ENCODE measurements around the gene SLC1A3.

Gene SLC1A3

DNA sequence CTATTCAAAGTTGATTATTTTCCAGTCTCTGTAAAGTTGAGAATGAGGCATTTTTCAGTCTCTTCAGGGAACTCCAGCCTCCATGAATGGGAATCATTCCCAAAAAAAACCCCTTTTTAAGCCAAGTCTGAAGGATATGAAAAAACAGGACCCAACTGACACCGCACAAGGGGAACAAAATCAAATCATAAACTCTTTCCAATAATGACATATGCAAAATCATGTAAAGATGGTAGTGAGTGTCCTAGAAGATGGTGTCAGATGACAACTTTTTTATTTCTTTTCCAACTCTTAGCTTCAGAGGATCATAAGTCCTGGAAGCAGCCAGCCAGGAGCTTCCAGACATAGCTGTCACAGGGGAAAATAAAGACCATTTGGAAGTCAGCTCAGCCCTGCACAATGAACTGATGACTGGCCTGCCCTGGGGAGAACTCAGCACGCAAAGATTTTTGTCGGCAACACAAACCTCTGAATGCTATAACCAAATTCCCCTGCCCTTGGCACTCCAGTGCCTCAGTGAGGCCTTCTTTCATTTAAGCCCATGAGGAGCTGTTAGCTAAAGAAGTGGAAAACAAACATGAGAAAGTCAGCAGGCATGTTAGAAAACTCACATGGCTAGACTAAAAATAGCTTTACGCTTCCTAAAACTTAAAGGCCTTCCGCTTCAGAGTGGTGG, 85.4 kb downstream of the SLC1A3 start:
- TF ChIP-seq FOXM1 (IDR thresholded peaks at IDR 0.05; ENCODE audit: borderline replicate concordance, low read depth) (no peak), TAF1 (IDR thresholded peaks at IDR 0.05; ENCODE audit: low read depth) (no peak), RAD21 (IDR thresholded peaks at IDR 0.05; ENCODE audit: low read depth) (no peak), EP300 (IDR thresholded peaks at IDR 0.05; ENCODE audit: borderline replicate concordance) (no peak)

GRCh38 chr5:36692791-36693763, 86.7 kb downstream of the SLC1A3 start:
- peak; percentile 95 for TF ChIP-seq RAD21 (IDR thresholded peaks at IDR 0.05; ENCODE audit: low read depth)
- no peak for TF ChIP-seq TCF12 (IDR thresholded peaks at IDR 0.05; ENCODE audit: low read depth)
- TF ChIP-seq FOXM1 (IDR thresholded peaks at IDR 0.05; ENCODE audit: borderline replicate concordance, low read depth), result no peak
- TF ChIP-seq CREB1 (IDR thresholded peaks at IDR 0.05; ENCODE audit: low read depth), result no peak
- no peak for TF ChIP-seq CEBPB (IDR thresholded peaks at IDR 0.05)

DNA sequence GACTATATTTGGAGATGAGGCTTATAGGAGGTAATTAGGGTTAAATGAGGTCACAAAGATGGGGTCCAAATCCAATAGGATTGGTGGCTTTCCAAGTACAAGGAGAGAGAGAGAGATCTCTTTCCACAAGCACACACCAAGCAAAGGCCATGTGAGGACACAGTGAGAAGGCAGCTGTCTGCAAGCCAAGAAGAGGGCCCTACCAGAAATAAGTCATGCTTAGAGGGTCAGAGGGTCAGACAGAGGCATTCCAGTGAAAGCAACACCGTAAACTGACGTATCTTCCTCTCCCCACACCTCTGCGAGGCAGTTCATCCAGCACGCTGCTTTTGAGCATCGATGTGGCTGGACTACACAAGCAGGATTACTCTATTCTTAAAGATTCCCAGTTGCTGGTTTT, 87.9 kb downstream of the SLC1A3 start:
- no peak for TF ChIP-seq YY1 (IDR thresholded peaks at IDR 0.05; ENCODE audit: low read depth)
- TF ChIP-seq TEAD4 (IDR thresholded peaks at IDR 0.05), result no peak
- TF ChIP-seq TAF1 (IDR thresholded peaks at IDR 0.05; ENCODE audit: low read depth), result no peak
- no peak for TF ChIP-seq CEBPB (IDR thresholded peaks at IDR 0.05)
- no peak for TF ChIP-seq EGR1 (IDR thresholded peaks at IDR 0.05)
- TF ChIP-seq REST (IDR thresholded peaks at IDR 0.05; ENCODE audit: low read depth), result no peak
- no peak for TF ChIP-seq ZBTB7A (IDR thresholded peaks at IDR 0.05; ENCODE audit: low read depth)
- no peak for TF ChIP-seq FOXM1 (IDR thresholded peaks at IDR 0.05; ENCODE audit: borderline replicate concordance, low read depth)
- TF ChIP-seq CREB1 (IDR thresholded peaks at IDR 0.05; ENCODE audit: low read depth), result no peak
- TF ChIP-seq NFIC (IDR thresholded peaks at IDR 0.05), result no peak
- no peak for TF ChIP-seq TCF12 (IDR thresholded peaks at IDR 0.05; ENCODE audit: low read depth)
- TF ChIP-seq, protein P1, sequence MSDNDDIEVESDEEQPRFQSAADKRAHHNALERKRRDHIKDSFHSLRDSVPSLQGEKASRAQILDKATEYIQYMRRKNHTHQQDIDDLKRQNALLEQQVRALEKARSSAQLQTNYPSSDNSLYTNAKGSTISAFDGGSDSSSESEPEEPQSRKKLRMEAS (IDR thresholded peaks at IDR 0.05), result no peak
- TF ChIP-seq USF1 (IDR thresholded peaks at IDR 0.05), result no peak
- TF ChIP-seq RAD21 (IDR thresholded peaks at IDR 0.05; ENCODE audit: low read depth), result no peak
- TF ChIP-seq EP300 (IDR thresholded peaks at IDR 0.05; ENCODE audit: borderline replicate concordance), result no peak

DNA sequence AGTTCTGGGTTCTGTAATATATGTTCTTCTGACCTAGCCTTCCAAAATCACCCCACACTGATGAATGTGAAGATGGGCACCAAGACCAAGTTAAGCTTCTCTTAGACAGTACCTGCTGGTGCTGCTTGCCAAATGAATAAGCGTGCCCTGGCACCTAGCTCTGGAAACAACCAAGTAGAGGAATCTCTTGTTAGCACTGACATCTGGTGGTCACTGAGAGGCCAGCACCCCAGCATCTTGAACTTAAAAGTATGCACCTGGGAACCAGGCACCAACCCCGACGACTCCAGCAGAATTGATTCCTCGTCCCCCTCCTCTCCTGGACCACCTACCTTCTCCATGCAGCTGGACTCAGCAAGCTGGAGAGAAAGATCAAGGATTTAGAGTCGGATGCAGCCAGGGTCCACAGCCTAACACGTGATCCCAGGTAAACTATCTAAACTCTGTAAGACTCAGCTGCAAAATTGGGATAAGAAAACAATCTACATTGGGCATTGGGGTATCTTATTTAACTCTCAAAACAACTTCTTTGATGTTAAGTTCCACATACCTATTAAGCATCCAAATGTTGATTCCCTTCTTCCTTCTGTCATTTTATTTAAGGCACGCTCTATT, 89.8 kb downstream of the SLC1A3 start:
- TF ChIP-seq TEAD4 (IDR thresholded peaks at IDR 0.05) (no peak), RAD21 (IDR thresholded peaks at IDR 0.05; ENCODE audit: low read depth) (peak; percentile 85)

GRCh38 chr5:36698031-36698430, 91.6 kb downstream of the SLC1A3 start:
- no peak for TF ChIP-seq CEBPB (IDR thresholded peaks at IDR 0.05)
- no peak for TF ChIP-seq ZBTB7A (IDR thresholded peaks at IDR 0.05; ENCODE audit: low read depth)
- no peak for TF ChIP-seq REST (IDR thresholded peaks at IDR 0.05; ENCODE audit: low read depth)
- no peak for TF ChIP-seq YY1 (IDR thresholded peaks at IDR 0.05; ENCODE audit: low read depth)
- no peak for TF ChIP-seq USF1 (IDR thresholded peaks at IDR 0.05)
- no peak for TF ChIP-seq TCF12 (IDR thresholded peaks at IDR 0.05; ENCODE audit: low read depth)
- TF ChIP-seq, protein P1 (IDR thresholded peaks at IDR 0.05), result no peak
- TF ChIP-seq TAF1 (IDR thresholded peaks at IDR 0.05; ENCODE audit: low read depth), result no peak
- no peak for TF ChIP-seq EGR1 (IDR thresholded peaks at IDR 0.05)
- no peak for TF ChIP-seq RAD21 (IDR thresholded peaks at IDR 0.05; ENCODE audit: low read depth)
- TF ChIP-seq NFIC (IDR thresholded peaks at IDR 0.05), result no peak
- TF ChIP-seq CREB1 (IDR thresholded peaks at IDR 0.05; ENCODE audit: low read depth), result no peak
- TF ChIP-seq TEAD4 (IDR thresholded peaks at IDR 0.05), result no peak
- TF ChIP-seq EP300 (IDR thresholded peaks at IDR 0.05; ENCODE audit: borderline replicate concordance), result no peak
- no peak for TF ChIP-seq FOXM1 (IDR thresholded peaks at IDR 0.05; ENCODE audit: borderline replicate concordance, low read depth)
